ENCODE data around the gene HOXC10. TPM values are rescaled to one million over a fixed set of nuclear protein-coding genes. Genes with fewer than 3 reads are reported as not detected.

HOXC10 gene
- total RNA-seq, 2 donors from 2014 or later: 0.51 to 7.2 TPM

- DNase-seq (ENCODE audit: low spot score): no peak
- H3K4me1 ChIP-seq (replicated peaks): no peaks in the 10 kb centered on the region
- no peak overlapping the region for H3K4me3 ChIP-seq
- H3K27me3 ChIP-seq (replicated peaks; ENCODE audit: insufficient read depth): peaks cover 79% of the 10 kb centered on the region
- no peaks in the 10 kb centered on the region for H3K36me3 ChIP-seq
- TF ChIP-seq CTCF (IDR thresholded peaks at IDR 0.05): no peak
- no peak for TF ChIP-seq POLR2A (IDR thresholded peaks at IDR 0.05)
- TF ChIP-seq POLR2AphosphoS5 (IDR thresholded peaks at IDR 0.05): no peak
- H3K9me3 ChIP-seq: no peaks in the 10 kb centered on the region
- intact Hi-C loops (cut with DNase I): no loop called here
- WGBS: 3% methylated on average over 49 of the region's 51 CpGs
- no peak overlapping the region for H3K27ac ChIP-seq
Observed at GRCh38 chr12:54009171-54010052, 24.5 kb downstream of the HOXC10 start.

- WGBS: 16% methylated on average over 10 of the region's 10 CpGs
- intact Hi-C loops (cut with DNase I): no loop called here
- Histone ChIP-seq H3K27ac (no peak overlapping the region), H3K4me1 (replicated peaks) (no peaks in the 10 kb centered on the region), H3K4me3 (no peak overlapping the region), H3K9me3 (no peaks in the 10 kb centered on the region), H3K36me3 (no peaks in the 10 kb centered on the region), H3K27me3 (replicated peaks; ENCODE audit: insufficient read depth) (peaks cover 79% of the 10 kb centered on the region)
- no peak for DNase-seq (ENCODE audit: low spot score)
- TF ChIP-seq POLR2A (IDR thresholded peaks at IDR 0.05) (no peak), POLR2AphosphoS5 (IDR thresholded peaks at IDR 0.05) (no peak), CTCF (IDR thresholded peaks at IDR 0.05) (no peak)
Observed at GRCh38 chr12:54010053-54010971, 25.4 kb downstream of the HOXC10 start.

GRCh38 chr12:54010972-54011664, 26.2 kb downstream of the HOXC10 start:
- no peak overlapping the region for H3K4me3 ChIP-seq
- H3K36me3 ChIP-seq: no peaks in the 10 kb centered on the region
- 4% methylated on average over 17 of the region's 17 CpGs for WGBS
- DNase-seq (ENCODE audit: low spot score): no peak
- intact Hi-C loops (cut with DNase I): no loop called here
- no peaks in the 10 kb centered on the region for H3K4me1 ChIP-seq (replicated peaks)
- no peak overlapping the region for H3K27ac ChIP-seq
- H3K27me3 ChIP-seq (replicated peaks; ENCODE audit: insufficient read depth): peaks cover 82% of the 10 kb centered on the region
- no peaks in the 10 kb centered on the region for H3K9me3 ChIP-seq
- TF ChIP-seq POLR2A (IDR thresholded peaks at IDR 0.05) (no peak), POLR2AphosphoS5 (IDR thresholded peaks at IDR 0.05) (no peak), CTCF (IDR thresholded peaks at IDR 0.05) (no peak)

- H3K4me3 ChIP-seq: no peak overlapping the region
- intact Hi-C loops (cut with DNase I): no loop called here
- H3K4me1 ChIP-seq (replicated peaks): no peaks in the 10 kb centered on the region
- TF ChIP-seq POLR2AphosphoS5 (IDR thresholded peaks at IDR 0.05) (no peak), CTCF (IDR thresholded peaks at IDR 0.05) (no peak), POLR2A (IDR thresholded peaks at IDR 0.05) (no peak)
- 21% methylated on average over 14 of the region's 14 CpGs for WGBS
- no peaks in the 10 kb centered on the region for H3K9me3 ChIP-seq
- no peaks in the 10 kb centered on the region for H3K36me3 ChIP-seq
- DNase-seq (ENCODE audit: low spot score): no peak
- H3K27me3 ChIP-seq (replicated peaks; ENCODE audit: insufficient read depth): peaks cover 74% of the 10 kb centered on the region
- no peak overlapping the region for H3K27ac ChIP-seq
Observed at GRCh38 chr12:54011665-54012532, 27.0 kb downstream of the HOXC10 start.
